ENCODE data around the gene ETNK2.

GRCh38 chr1:204092632-204093420 lies 59.0 kb downstream of the ETNK2 start:
- TF ChIP-seq POLR2AphosphoS5 (IDR thresholded peaks at IDR 0.05; ENCODE audit: low read depth, low read length), result no peak
- no peak for TF ChIP-seq REST (IDR thresholded peaks at IDR 0.05; ENCODE audit: insufficient read depth in 1 of 2, low read depth in 2 of 2, low read length in 2 of 2)
- TF ChIP-seq TAF1 (IDR thresholded peaks at IDR 0.05; ENCODE audit: borderline replicate concordance, insufficient read depth, low read length), result no peak
- TF ChIP-seq SIN3A (IDR thresholded peaks at IDR 0.05; ENCODE audit: borderline replicate concordance, insufficient read depth, low read length), result no peak

All from PFSK-1 (cell line).